ENCODE measurements around the gene PITPNM3.

GRCh38 chr17:6549384-6550036 lies 6.8 kb downstream of the PITPNM3 start:
- TF ChIP-seq POLR2A (IDR thresholded peaks at IDR 0.05) = no peak
- TF ChIP-seq, protein P1, sequence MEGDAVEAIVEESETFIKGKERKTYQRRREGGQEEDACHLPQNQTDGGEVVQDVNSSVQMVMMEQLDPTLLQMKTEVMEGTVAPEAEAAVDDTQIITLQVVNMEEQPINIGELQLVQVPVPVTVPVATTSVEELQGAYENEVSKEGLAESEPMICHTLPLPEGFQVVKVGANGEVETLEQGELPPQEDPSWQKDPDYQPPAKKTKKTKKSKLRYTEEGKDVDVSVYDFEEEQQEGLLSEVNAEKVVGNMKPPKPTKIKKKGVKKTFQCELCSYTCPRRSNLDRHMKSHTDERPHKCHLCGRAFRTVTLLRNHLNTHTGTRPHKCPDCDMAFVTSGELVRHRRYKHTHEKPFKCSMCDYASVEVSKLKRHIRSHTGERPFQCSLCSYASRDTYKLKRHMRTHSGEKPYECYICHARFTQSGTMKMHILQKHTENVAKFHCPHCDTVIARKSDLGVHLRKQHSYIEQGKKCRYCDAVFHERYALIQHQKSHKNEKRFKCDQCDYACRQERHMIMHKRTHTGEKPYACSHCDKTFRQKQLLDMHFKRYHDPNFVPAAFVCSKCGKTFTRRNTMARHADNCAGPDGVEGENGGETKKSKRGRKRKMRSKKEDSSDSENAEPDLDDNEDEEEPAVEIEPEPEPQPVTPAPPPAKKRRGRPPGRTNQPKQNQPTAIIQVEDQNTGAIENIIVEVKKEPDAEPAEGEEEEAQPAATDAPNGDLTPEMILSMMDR (IDR thresholded peaks at IDR 0.05) = no peak
- no peak for TF ChIP-seq POLR2AphosphoS5 (IDR thresholded peaks at IDR 0.05)
- TF ChIP-seq EP300 (IDR thresholded peaks at IDR 0.05; ENCODE audit: low read depth) = no peak

Measured in transverse colon (tissue), 4 donors.